HG02970 (cell line): ENCODE results near the gene NDUFA8.

Experiments
- ATAC-seq: cut with Tn5 transposase; IDR thresholded peaks from one replicate; pipeline ENCODE4 v1.9.1; 2021; ENCODE audit warnings: mild to moderate bottlenecking, moderate library complexity, moderate number of reproducible peaks; ENCODE audit not compliant: unreplicated experiment, low FRiP score

Gene NDUFA8

GRCh38 chr9:122186777-122187470, 27.3 kb upstream of the NDUFA8 start:
- no peak for ATAC-seq

DNA sequence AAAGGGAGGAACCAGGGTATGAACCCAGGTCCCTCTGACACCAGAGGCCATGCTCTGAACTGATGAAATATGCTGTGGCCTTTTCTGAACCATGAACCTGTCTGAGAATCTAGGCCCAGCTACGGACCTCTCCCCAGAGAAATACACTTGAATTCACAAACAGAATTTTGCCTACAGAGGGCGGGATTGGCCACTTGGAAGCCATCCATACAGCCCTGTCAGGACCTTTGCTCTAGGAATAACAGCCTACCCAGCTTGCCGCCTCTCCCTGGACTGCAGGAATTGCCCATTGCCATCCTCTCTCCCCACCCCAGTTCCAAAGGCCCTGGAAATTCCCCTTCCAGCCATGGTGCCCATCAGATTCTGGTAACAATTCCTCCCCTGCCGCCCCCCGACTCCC, 26.7 kb upstream of the NDUFA8 start:
- no peak for ATAC-seq

- no peak for ATAC-seq
Observed at GRCh38 chr9:122184551-122184950, 25.0 kb upstream of the NDUFA8 start.

GRCh38 chr9:122183501-122183900, 23.9 kb upstream of the NDUFA8 start:
- no peak for ATAC-seq

DNA sequence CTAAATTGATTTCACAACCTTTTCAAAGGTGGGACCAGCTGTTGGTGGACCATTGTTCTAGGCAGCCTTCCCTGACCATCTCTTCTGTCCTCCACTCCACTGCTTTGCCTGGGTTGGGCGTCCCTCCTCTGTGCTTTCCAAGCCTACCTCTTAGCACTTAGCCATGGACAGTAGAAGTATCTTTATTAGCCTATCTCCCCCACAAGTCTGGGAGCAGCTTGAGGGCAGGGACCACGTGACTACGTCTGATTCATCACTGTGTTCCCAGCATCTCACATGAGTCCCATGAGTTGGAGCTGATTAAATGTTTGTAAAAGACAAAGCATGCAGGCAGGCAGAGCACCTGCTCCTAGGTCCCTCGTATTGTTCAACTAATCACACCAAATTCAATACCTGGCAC, 21.1 kb upstream of the NDUFA8 start:
- ATAC-seq = no peak

GRCh38 chr9:122179690-122180074, 20.1 kb upstream of the NDUFA8 start:
- no peak for ATAC-seq

DNA sequence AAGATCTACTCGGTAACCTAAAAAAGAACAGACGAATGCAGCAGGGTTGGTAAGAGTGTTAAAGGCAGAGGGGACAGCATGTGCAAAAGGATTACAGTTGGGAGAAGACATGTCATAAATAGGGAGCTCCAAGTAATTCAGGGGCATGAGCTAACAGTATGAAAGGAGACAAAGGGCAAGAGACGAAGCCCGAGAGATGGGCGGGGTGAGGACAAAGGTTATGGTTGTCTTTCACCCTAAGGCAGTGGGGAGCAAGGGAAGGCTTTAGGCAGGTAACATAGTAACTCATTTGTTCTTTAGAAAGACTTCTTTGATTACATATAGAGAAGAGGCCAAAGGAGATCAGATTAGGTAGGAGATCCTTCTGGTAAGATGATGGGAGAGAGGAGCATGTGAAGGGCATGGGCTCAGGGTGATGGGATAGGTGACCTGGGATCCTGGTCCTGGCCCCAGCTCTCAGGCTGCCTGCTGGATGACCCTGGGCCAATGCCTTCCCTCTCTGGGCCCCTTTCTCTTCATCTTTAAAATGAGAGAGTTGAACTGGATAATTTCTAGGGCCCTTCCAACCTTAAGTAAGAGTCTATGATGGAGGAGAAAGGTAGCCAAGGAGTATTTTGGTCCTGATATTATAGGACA, 19.6 kb upstream of the NDUFA8 start:
- ATAC-seq = no peak

DNA sequence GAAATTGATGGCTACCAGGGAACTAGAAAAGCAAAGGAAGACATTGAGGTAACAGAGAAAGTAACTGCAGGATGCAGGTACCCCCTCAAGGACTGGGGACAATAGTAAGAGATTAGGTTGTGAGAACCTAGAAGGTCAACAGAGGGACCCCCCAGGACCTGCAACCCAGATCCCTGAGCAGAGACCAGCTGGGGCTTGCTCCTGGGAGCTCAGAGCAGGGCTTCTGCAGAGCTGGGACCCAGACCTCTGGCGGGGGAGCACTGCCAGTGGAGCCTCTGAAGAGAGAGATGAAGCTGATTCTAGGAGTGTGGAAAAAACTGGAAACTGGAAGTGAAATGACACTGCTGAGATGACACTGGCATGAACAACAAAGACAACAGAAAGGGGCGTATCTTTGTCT, 17.3 kb upstream of the NDUFA8 start:
- ATAC-seq = no peak

- ATAC-seq = no peak
Observed at GRCh38 chr9:122173670-122174069, 14.1 kb upstream of the NDUFA8 start.

- no peak for ATAC-seq
Observed at GRCh38 chr9:122172131-122172530, 12.6 kb upstream of the NDUFA8 start.

DNA sequence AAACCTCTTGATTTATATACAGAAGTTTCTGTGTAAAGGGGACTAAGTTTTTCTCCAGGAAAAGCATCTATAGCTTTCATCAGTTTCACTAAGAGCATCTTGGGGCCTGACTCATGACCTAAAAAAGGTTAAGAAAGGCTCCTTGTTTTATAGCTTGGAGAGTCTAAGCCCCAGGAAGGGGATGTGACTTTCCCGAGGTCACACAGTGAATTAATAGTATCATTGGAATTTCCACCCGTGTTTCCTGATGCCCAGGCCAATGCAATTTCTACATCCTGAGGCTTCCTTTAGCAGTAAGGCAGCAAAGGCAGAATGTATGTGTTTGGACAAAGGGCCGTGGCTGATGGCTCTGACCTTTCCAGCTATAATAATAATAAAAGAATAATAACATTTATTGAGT, 8.8 kb upstream of the NDUFA8 start:
- ATAC-seq = no peak

DNA sequence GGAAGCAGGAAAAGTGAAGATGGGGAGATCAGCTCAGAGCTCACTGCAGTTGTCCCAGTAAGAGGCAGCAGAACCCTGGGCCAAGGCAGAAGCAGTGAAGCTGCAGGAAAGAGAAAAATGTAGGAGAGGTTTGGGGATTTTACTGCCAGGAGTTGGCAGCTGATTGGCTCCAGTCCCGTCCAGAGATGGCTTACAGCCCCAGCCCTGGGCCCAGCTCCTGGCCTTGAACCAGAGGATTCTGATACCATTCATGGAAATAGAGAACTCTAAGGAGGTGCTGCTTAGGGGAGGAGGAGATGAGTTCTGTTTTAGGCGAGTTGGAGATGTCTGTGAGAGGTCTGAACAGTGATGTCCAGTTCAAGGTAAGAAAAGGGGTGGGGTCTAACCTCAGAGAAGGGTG, 4.7 kb upstream of the NDUFA8 start:
- no peak for ATAC-seq

DNA sequence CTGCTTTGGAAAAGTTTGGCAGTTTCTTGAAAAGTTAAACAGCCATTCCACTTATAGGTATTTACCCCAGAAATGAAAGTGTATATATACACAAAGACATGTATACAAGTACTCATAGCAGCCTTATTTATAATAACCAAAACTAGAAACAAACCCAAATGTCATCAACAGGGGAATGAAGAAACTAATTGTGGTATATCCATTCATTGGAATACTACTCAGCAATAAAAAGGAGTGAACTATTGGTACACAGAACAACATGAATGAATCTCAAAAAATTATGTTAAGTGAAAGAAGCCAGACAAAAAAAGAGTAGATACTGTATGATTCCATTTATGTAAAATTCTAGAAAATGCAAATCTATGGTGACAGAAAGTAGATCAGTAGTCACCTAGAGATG, 2.8 kb upstream of the NDUFA8 start:
- ATAC-seq = no peak

- ATAC-seq = no peak
Observed at GRCh38 chr9:122159925-122160246, 307 bp upstream of the NDUFA8 start.

DNA sequence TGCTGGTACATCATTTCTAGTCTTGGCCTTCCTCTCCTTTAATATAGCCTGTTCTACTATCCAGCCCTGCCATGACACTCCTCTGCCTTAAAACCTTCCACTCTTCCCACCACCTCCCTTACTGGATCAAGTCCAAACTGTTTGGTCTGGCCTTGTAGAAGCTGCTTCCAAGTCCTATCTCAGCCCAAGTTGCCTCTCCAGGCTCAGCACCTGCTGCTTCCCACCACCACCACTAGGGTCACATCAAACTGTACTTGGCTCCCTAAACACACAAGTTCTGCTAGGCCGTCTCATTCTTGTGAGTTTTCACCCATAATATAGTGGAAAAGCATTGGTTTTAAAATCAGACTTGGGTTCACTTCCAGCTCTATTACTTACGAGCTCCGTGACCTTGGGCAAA, 1.4 kb downstream of the NDUFA8 start:
- no peak for ATAC-seq

DNA sequence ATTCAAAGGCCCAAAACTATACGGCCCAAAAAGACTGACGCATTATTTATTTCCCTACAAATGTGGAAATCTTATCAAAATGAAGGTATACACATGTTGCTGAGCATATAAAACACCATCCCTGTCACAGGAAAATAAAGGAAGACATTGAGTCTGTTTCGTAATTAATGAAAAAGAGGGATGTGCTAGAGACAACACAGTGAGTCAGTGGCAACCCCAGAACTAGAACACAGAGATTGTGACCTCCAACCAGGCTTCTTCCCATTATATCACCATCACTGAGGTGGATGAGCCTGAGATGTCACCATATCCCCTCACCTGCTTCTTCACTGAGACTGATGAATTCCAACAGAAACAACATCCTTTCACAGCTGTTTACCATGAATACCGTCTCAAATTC, 3.8 kb downstream of the NDUFA8 start:
- no peak for ATAC-seq

GRCh38 chr9:122151267-122151828, 8.2 kb downstream of the NDUFA8 start:
- ATAC-seq = no peak

- no peak for ATAC-seq
Observed at GRCh38 chr9:122145592-122145863, 14.1 kb downstream of the NDUFA8 start.

- no peak for ATAC-seq
Observed at GRCh38 chr9:122144836-122145591, 14.6 kb downstream of the NDUFA8 start.

DNA sequence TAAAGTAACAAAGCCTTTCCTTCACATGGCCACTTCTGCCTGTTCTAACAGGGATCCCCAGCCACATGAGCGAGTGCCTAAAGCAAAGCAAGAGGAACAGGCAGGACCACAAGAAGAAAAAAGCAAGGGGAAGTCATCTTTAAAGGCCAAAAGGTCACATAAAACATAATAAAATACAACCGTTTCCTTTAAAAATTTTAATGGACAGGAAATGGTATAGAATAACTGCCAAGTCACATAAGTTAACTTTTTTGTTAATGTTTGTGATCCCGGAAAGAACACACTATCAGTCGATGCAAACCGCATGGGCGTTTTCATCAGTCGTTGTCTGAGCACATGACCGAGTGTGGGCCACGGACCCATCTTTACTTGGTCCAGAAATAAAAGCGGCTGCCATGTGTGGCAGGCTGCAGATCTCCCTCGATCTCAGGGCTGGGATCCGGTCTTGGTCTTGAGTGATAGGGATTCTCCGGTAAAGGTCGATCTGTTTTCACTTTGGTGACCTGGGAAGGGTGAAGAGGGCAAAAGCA, 15.6 kb downstream of the NDUFA8 start:
- ATAC-seq = no peak

DNA sequence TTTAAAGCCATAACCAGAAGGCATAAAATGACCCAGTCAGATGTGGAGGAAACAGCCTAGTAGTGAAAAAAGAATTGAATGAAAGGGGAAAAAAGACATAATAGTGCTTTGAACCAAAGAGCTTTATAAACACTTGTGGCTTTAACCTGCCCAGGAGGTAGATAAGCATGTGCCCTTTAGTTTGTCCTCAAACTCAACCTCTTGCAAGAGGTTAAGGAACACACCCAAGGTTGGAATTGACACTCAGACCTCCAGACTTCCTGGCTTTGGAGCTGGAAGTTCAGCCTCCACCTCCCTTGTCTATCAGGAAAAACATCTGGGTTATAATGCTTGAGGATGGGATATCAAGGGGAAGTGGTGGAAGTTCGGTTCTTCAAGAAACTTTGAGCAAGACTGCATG, 16.3 kb downstream of the NDUFA8 start:
- ATAC-seq = no peak

DNA sequence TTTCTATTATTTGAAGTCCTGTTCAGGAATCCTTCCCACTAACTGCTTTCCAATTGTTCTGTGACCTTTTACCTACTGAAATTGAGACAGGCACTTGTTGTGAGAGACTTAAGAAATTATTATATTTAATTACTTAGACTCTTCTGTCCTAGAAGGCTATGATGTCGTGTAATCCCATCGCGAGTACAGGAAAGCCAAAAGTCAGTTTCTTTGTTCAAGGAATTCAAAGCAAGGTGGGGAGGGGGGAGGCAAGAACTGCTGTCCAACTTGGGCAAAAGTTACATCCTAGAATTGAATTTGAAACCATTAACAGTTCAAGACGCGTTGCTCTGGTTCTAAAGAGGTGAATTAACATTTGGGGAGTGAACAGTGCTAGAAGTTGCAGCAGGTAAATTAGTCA, 17.9 kb downstream of the NDUFA8 start:
- no peak for ATAC-seq
